Heart left ventricle (tissue), 16 donors: ENCODE data around the gene FAM24B. TPM values are rescaled to one million over a fixed set of nuclear protein-coding genes. Genes with fewer than 3 reads are reported as not detected.
"Not testable (repeated sequence)": the region's sequence is repeated elsewhere in the genome, so short reads cannot be mapped to it uniquely, and the experiment has no call there.

Experiments used
- ATAC-seq, 4 donors: fragments of 200-7000 bp; cut with Tn5 transposase; one replicate each; pipeline ENCODE4 v1.9.1; 2020 to 2022; ENCODE audit warnings: moderate library complexity in 4 of 4, mild to moderate bottlenecking in 3 of 4, moderate number of reproducible peaks in 1 of 4
- DNase-seq, 5 donors: peaks; one replicate each; pipeline ENCODE4 v3.0.0-alpha.2; 2020
- H3K27ac ChIP-seq, 12 donors: fragments of 200-600 bp; sonication (generic) in 4 of 12; one replicate each; pipeline versions ENCODE4 v1.5.0 to v1.8.0; 2016 to 2022; ENCODE audit warnings: mild to moderate bottlenecking in 2 of 12
- H3K27me3 ChIP-seq, 9 donors: fragments of 200-600 bp; sonication (generic) in 2 of 9; one replicate each; pipeline versions ENCODE4 v1.5.1 to v1.8.0; 2016 to 2022; ENCODE audit warnings: mild to moderate bottlenecking in 3 of 9
- H3K36me3 ChIP-seq, 9 donors: fragments of 200-600 bp; sonication (generic) in 2 of 9; one replicate each; pipeline versions ENCODE4 v1.5.0 to v1.8.0; 2018 to 2022; ENCODE audit warnings: mild to moderate bottlenecking in 2 of 9
- H3K4me1 ChIP-seq, 12 donors: fragments of 200-600 bp; sonication (generic) in 4 of 12; one replicate each; pipeline versions ENCODE4 v1.5.0 to v1.8.0; 2016 to 2022; ENCODE audit warnings: mild to moderate bottlenecking in 3 of 12
- H3K4me3 ChIP-seq, 12 donors: fragments of 200-600 bp; sonication (generic) in 4 of 12; one replicate each; pipeline versions ENCODE4 v1.5.0 to v1.8.0; 2017 to 2022; ENCODE audit warnings: mild to moderate bottlenecking in 9 of 12, moderate library complexity in 4 of 12
- H3K9me3 ChIP-seq, 12 donors: fragments of 200-600 bp; sonication (generic) in 4 of 12; one replicate each; pipeline versions ENCODE4 v1.5.0 to v1.8.0; 2016 to 2022; ENCODE audit warnings: mild to moderate bottlenecking in 1 of 12
- POLR2A ChIP-seq, 2 donors: fragments of 450-650 bp; IDR thresholded peaks; one replicate each; pipeline ENCODE4 v1.6.1; 2017; ENCODE audit warnings: antibody characterized with exemption in 2 of 2, mild to moderate bottlenecking in 2 of 2, moderate library complexity in 2 of 2
- WGBS, 4 donors: extraction: QIAGEN DNeasy Blood & Tissue Kit in 2 of 4; methylation state at CpG; one replicate each; pipeline versions ENCODE4 v1.1.5 to v1.1.7; 2013 to 2018; 5-methylcytosine and 5-hydroxymethylcytosine counted together
- intact Hi-C, 10 donors: fragments of 100-400 bp; cut with DNase I; formaldehyde crosslinking; loops; one replicate each; pipeline versions ENCODE4 v1.11.1 to v1.14.2; 2022
- long read RNA-seq, 3 donors: library from polyadenylated mRNA; unstranded; transcript quantifications; one replicate each; pipeline ENCODE4 v2.0.0, GENCODE V29; 2020 to 2021
- polyA plus RNA-seq, 2 donors: library from polyadenylated mRNA; stranded (reverse); fragments of 200-250 nt; gene quantifications; one replicate each; pipeline ENCODE4 v1.2.3, GENCODE V29; 2013
- total RNA-seq, 9 donors: library from RNA; depleted of rRNA in 2 of 9; stranded (reverse); fragments of >200 nt in 2 of 9; fragmentation: NEBNext Ultra II Directional in 3 of 9; extraction: Animal tissue kit (Norgen Biotek cat#: 25700) in 3 of 9; gene quantifications; one replicate each; pipeline versions ENCODE4 v1.1.0 to v1.2.4, GENCODE V29; 2016 to 2023
- TF ChIP-seq, protein P1 (sequence below), 12 donors: fragments of 200-600 bp; sonication (generic) in 4 of 12; IDR thresholded peaks; one replicate each; pipeline versions ENCODE4 v1.5.0 to v1.8.0; 2018 to 2022; ENCODE audit warnings: antibody characterized with exemption in 12 of 12, mild to moderate bottlenecking in 5 of 12
- donor health status: ischemic (EF 13 %, LVEDD 7.1; RV severe dilation, severe dysfunction).
- donor health status: healthy with polysubstance abuse.
- donor health status: DM: no; HTN: yes; CAD: no.
- donor health status: DM: no; HTN: no; CAD: no.
- donor health status: ischemic (EF 25% LVEDD 6.9; RV normal size, moderate dysfunction).
- donor health status: ischemic (EF 25% LVEDD 5.7; RV mildly dilated, moderate dysfunction).
- donor health status: healthy.
- donor health status: DM: yes; HTN: yes; CAD: no.
- donor health status: ischemic (EF 35%, LVEDD 5.7; RV mildly dilated, moderate dysfunction).
- donor health status: nonischemic (EF 11% LVEDD 7.7; RV severe dilation, severe dysfunction).
- donor health status: DM: yes; HTN: yes; CAD: no.
- donor health status: PGD.
- donor health status: ischemic (EF 29% LVEDD 5.4; RV normal size, mild dysfunction).
- donor health status: nonischemic (EF 23%, LVEDD 6.1; RV moderate dilation, normal function).

Gene FAM24B, protein sequence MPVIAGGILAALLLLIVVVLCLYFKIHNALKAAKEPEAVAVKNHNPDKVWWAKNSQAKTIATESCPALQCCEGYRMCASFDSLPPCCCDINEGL
- total RNA-seq: 1 to 10 TPM in 3 of 9 donors, under 1 TPM in 2, not detected in 4; 0.74 to 2.9 (median 1.1) TPM
- polyA plus RNA-seq: under 1 TPM; 0.49 to 0.53 TPM
- long read RNA-seq, donor 1: 0 reads
- long read RNA-seq, donor 2: 0 reads
- long read RNA-seq, donor 3, partial matches to known transcripts: 1 of 2 reads
- long read RNA-seq, donor 3, other reads (novel, unspliced or antisense): 0 of 2 reads

DNA sequence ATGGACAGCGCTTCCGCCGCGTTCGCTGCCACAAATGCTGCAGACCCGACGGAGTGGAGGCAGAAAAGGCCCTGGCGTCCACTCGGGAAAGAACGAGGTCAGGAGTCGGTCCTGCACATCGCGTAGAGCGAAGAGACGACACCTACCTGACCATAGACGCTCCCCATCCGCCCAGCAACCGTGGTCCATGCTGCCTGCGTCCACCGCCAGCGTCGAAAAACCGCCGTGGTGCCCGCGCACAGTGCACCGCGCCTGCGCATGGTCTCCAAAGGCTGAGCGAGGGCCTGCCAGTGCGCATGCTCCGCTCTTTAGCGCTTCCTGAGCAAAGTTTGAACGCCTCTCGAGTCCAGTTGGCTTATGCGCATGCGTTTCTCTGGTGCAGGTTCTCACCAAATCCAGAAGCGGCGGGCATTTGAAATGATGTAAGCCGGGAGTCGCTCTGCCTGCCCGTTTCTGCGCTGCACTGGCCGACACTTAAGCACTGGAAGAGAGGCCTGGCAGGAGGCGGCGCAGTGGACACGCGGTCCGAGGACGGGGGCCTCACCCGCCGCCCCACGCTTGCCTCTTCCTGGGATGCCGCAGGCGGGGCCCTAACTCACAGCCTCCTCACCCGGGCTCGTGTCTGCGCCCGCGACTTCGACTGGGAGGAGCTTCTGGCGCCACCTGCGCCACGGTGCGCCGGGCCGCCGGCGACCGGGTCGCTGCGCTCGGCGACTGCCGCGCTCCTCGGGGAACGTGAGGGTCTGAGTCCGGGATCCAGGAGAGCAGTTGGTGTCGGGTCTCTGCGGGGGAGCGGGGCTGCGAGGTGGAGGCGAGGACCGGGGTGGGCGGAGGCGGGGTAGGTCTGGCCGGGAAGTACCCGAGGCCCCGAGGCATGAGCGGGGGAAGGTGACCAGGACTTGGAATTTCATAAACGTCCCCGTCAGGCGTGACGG, at the start of gene FAM24B:
TSS of gene FAM24B (minus strand) at position 243 of the 935 bp plus-strand sequence. CDS start 29,066 bp downstream, outside the sequence.
- no peaks in the 10 kb centered on the region for H3K36me3 ChIP-seq
- H3K9me3 ChIP-seq: no peaks in the 10 kb centered on the region
- H3K4me3 ChIP-seq: peak within 1 kb of the TSS; percentile 51 to 76 (median 61)
- H3K27me3 ChIP-seq: peaks cover 0 to 8% (median 0%) of the 10 kb centered on the region in 9 donors
- peak; percentile 92 to 96 (median 95) for DNase-seq
- H3K4me1 ChIP-seq: peaks cover 0 to 15% (median 6%) of the 10 kb centered on the region in 12 donors
- TF ChIP-seq, protein P1, sequence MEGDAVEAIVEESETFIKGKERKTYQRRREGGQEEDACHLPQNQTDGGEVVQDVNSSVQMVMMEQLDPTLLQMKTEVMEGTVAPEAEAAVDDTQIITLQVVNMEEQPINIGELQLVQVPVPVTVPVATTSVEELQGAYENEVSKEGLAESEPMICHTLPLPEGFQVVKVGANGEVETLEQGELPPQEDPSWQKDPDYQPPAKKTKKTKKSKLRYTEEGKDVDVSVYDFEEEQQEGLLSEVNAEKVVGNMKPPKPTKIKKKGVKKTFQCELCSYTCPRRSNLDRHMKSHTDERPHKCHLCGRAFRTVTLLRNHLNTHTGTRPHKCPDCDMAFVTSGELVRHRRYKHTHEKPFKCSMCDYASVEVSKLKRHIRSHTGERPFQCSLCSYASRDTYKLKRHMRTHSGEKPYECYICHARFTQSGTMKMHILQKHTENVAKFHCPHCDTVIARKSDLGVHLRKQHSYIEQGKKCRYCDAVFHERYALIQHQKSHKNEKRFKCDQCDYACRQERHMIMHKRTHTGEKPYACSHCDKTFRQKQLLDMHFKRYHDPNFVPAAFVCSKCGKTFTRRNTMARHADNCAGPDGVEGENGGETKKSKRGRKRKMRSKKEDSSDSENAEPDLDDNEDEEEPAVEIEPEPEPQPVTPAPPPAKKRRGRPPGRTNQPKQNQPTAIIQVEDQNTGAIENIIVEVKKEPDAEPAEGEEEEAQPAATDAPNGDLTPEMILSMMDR (IDR thresholded peaks at IDR 0.05): no peak
- peak in 1 of 2 donors; percentile 41 for TF ChIP-seq POLR2A (IDR thresholded peaks at IDR 0.05)
- ATAC-seq: peak; percentile 92 to 99 (median 98)
- peak within 1 kb of the TSS in 7 of 12 donors; percentile 14 to 60 (median 42) for H3K27ac ChIP-seq
- 3 to 5% (median 4%) methylated on average over 57 to 95 of the region's 95 CpGs for WGBS, 4 donors
- intact Hi-C loops: no loop called here

DNA sequence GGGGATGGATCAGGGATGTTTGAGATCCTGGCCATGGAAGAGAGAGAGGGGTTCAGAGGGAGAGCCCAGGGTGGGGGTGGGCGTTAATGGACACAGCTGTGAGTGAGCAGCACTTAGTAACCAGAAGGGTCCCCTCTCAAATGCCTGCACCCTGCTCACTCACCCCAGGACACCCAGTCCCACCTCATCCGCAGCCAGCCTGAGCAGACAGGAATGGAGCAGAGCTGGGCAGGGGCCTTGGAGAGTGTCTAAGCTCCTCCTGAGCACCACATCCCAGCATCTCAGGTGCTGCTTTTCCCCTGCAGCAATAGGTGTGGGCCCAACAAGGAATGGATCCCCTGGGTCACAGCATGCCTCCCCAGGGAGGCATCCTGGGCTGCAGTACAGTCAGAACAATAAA, 36.3 kb upstream of the FAM24B start:
- no peaks in the 10 kb centered on the region for H3K4me1 ChIP-seq
- no peak overlapping the region for H3K4me3 ChIP-seq
- H3K27me3 ChIP-seq: peaks cover 0 to 6% (median 0%) of the 10 kb centered on the region in 9 donors
- no peak for DNase-seq
- TF ChIP-seq, protein P1 (IDR thresholded peaks at IDR 0.05): no peak
- no peak for TF ChIP-seq POLR2A (IDR thresholded peaks at IDR 0.05)
- 67 to 83% (median 71%) methylated on average over 1 to 2 of the region's 2 CpGs; no CpG with 5 or more reads in 1 of the 4 donors for WGBS, 4 donors
- no peak for ATAC-seq
- no peaks in the 10 kb centered on the region for H3K9me3 ChIP-seq
- intact Hi-C loops: no loop called here
- H3K27ac ChIP-seq: no peak overlapping the region
- H3K36me3 ChIP-seq: no peaks in the 10 kb centered on the region

DNA sequence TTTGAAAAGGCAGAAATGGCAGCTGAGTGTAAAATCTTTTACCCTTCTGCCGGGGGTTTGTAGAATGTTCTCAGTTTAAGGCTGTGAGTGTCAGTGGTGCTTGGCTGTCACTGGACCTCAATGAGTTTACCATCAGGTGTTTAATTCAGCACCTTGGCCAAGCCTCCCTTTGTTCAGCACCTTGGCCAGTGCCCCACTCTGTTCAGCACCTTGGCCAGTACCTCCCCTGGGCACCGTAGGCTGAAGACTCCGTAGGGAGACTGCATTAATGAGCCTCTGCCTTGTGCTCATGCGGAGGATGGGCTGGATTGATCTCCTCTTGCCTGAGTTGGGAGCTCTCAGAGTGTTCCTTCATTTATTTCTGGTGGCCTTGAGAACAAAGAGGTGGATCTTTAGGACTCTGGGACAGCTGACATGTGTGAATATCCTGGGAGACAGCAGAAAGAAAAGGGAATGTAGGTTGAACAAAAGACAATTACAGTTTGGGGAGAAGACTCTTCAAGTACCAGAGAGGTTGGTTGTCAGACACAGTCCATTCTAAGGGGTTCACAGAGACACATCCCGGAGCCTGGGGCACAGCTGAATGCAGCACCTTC, 32.6 kb upstream of the FAM24B start:
- no peaks in the 10 kb centered on the region for H3K4me1 ChIP-seq
- no peak overlapping the region for H3K4me3 ChIP-seq
- H3K36me3 ChIP-seq: no peaks in the 10 kb centered on the region
- H3K9me3 ChIP-seq: no peaks in the 10 kb centered on the region
- no peak for TF ChIP-seq POLR2A (IDR thresholded peaks at IDR 0.05)
- 13 to 33% (median 19%) methylated on average over 5 of the region's 5 CpGs for WGBS, 4 donors
- intact Hi-C loops: no loop called here
- ATAC-seq (peak in 3 of 4 donors; percentile 62 to 87 (median 74)), DNase-seq (peak in 2 of 5 donors; percentile 12 to 33)
- peaks cover 0 to 6% (median 0%) of the 10 kb centered on the region in 9 donors for H3K27me3 ChIP-seq
- H3K27ac ChIP-seq: no peak overlapping the region

DNA sequence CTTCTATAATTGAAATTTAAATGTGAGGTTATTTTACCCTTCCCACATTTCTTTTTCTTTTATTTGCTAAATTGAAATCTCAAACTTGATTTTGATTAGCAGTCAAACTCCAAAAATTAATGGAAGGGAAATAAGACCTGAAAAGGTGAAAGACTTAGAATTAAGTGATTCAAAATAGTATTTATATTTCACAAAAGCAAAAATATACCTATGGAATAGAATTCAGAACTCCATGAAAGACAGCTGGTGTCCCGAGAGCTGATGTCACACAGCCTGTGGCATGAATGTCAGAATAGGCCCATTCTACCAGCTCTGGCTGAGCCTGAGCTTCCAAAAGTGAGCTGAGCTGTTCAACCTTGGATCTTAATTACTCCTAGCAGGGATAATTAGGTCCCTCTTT, 30.9 kb upstream of the FAM24B start, which contains the start of gene FAM24A:
TSS of gene FAM24A (plus strand) at position 301 of the 400 bp plus-strand sequence. CDS start 1,025 bp downstream, outside the sequence.
- H3K27ac ChIP-seq: no peak within 1 kb of the TSS
- ATAC-seq: no peak
- no peak within 1 kb of the TSS for H3K4me3 ChIP-seq
- no peak for DNase-seq
- 58 to 63% (median 60%) methylated on average over 1 of the region's 1 CpG for WGBS, 4 donors
- no peaks in the 10 kb centered on the region for H3K9me3 ChIP-seq
- no peaks in the 10 kb centered on the region for H3K36me3 ChIP-seq
- intact Hi-C loops: no loop called here
- peaks cover 0 to 6% (median 0%) of the 10 kb centered on the region in 9 donors for H3K27me3 ChIP-seq
- H3K4me1 ChIP-seq: no peaks in the 10 kb centered on the region
- no peak for TF ChIP-seq POLR2A (IDR thresholded peaks at IDR 0.05)
- TF ChIP-seq, protein P1 (IDR thresholded peaks at IDR 0.05): no peak

DNA sequence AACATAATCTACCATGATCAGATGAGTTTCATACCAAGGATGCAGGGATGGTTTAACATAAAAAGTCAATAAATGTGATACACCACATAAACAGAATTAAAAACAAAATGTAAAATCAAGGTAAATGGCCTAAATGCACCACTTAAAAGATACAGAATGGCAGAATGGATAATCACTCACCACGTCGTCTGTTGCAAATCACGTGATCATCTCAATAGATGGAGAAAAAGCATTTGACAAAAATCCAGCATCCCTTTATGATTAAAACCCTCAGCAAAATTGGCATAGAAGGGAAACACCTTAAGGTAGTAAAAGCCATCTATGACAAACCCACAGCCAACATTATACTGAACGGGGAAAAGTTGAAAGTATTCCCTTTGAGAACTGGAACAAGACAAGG, 24.5 kb upstream of the FAM24B start:
- H3K9me3 ChIP-seq, H3K4me1 ChIP-seq, H3K36me3 ChIP-seq, DNase-seq, ATAC-seq, H3K27ac ChIP-seq, intact Hi-C loops, H3K4me3 ChIP-seq: not testable (repeated sequence)
- WGBS, 4 donors: 71 to 77% (median 76%) methylated on average over 4 of the region's 4 CpGs
- peaks cover 0 to 21% (median 0%) of the 10 kb centered on the region in 9 donors for H3K27me3 ChIP-seq
